OCI-LY3 (cell line): ENCODE results near the gene ZMAT5.

ENCODE experiments used
- EZH2phosphoT487 ChIP-seq: fragments of 200-600 bp; shearing (Covaris generic); IDR thresholded peaks from 2 replicates; pipeline ENCODE4 v1.6.1; 2018; ENCODE audit warnings: antibody characterized with exemption, mixed run types, low read depth
- TF ChIP-seq, protein P1 (sequence below): fragments of 200-600, 300-600 bp; sonication (generic); IDR thresholded peaks from 2 replicates; pipeline ENCODE4 v1.5.1; 2014; ENCODE audit warnings: antibody characterized with exemption, low read length, low read depth

GRCh38 chr22:29741926-29742325 is 24.9 kb downstream of the ZMAT5 start:
- TF ChIP-seq, protein P1, sequence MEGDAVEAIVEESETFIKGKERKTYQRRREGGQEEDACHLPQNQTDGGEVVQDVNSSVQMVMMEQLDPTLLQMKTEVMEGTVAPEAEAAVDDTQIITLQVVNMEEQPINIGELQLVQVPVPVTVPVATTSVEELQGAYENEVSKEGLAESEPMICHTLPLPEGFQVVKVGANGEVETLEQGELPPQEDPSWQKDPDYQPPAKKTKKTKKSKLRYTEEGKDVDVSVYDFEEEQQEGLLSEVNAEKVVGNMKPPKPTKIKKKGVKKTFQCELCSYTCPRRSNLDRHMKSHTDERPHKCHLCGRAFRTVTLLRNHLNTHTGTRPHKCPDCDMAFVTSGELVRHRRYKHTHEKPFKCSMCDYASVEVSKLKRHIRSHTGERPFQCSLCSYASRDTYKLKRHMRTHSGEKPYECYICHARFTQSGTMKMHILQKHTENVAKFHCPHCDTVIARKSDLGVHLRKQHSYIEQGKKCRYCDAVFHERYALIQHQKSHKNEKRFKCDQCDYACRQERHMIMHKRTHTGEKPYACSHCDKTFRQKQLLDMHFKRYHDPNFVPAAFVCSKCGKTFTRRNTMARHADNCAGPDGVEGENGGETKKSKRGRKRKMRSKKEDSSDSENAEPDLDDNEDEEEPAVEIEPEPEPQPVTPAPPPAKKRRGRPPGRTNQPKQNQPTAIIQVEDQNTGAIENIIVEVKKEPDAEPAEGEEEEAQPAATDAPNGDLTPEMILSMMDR = no peak
- no peak for TF ChIP-seq EZH2phosphoT487
